MM.1S (cell line): ENCODE data around the gene OR2T10.

Experiments
- CTCF ChIP-seq: fragments of 300-600 bp; sonication (generic); IDR thresholded peaks from 2 replicates; pipeline ENCODE4 v1.5.1; 2016; ENCODE audit warnings: antibody characterized with exemption, low read length, mixed read lengths
- EZH2 ChIP-seq: fragments of 300-600 bp; sonication (generic); optimal IDR thresholded peaks from 2 replicates; pipeline ENCODE3; 2017; ENCODE audit warnings: low read depth, mild to moderate bottlenecking, antibody characterized with exemption, low read length, mixed read lengths
- EZH2phosphoT487 ChIP-seq: fragments of 300-600 bp; sonication (generic); IDR thresholded peaks from 2 replicates; pipeline ENCODE4 v1.6.1; 2018; ENCODE audit warnings: antibody characterized with exemption, low read length

DNA sequence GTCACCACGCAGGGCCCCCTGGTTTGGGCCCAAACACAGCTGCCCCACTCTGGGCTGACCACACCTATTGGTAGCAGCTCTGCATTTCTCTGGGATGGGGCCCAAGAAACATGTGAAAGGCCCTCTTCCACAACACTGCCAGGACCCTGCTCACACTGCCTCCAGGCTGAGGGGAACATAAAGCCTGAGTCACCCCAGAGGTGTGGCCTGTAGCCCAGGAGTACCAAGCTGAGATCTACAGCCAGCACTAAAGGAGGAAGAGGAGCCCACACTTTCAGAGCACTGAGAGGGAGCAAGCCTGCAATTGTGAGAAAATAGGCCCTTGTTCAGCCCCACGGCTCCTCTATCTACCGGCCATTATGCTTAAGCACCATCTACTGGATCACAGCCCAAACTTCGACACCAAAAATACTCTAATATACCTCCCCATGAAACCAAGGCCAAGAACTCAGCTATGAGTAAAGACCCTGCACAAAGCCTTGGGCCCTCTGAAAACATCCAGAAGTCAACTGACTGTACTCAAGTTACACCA is 14.4 kb upstream of the OR2T10 start:
- TF ChIP-seq CTCF (no peak), EZH2 (no peak), EZH2phosphoT487 (no peak)
